HG03045 (cell line): ENCODE data around the gene CLCN5.

Source experiments
- ATAC-seq: cut with Tn5 transposase; IDR thresholded peaks from one replicate; pipeline ENCODE4 v1.9.1; 2021; ENCODE audit warnings: mild to moderate bottlenecking, moderate library complexity; ENCODE audit not compliant: unreplicated experiment

The CLCN5 gene

GRCh38 chrX:49922291-49923241, at the start of gene CLCN5:
Gene CLCN5 (plus strand): TSS chrX:49922596. CDS start chrX:49925299, 2,703 bp downstream.
- peak; percentile 96 for ATAC-seq

GRCh38 chrX:49876750-49877149, 45.6 kb upstream of the CLCN5 start:
- ATAC-seq = no peak

DNA sequence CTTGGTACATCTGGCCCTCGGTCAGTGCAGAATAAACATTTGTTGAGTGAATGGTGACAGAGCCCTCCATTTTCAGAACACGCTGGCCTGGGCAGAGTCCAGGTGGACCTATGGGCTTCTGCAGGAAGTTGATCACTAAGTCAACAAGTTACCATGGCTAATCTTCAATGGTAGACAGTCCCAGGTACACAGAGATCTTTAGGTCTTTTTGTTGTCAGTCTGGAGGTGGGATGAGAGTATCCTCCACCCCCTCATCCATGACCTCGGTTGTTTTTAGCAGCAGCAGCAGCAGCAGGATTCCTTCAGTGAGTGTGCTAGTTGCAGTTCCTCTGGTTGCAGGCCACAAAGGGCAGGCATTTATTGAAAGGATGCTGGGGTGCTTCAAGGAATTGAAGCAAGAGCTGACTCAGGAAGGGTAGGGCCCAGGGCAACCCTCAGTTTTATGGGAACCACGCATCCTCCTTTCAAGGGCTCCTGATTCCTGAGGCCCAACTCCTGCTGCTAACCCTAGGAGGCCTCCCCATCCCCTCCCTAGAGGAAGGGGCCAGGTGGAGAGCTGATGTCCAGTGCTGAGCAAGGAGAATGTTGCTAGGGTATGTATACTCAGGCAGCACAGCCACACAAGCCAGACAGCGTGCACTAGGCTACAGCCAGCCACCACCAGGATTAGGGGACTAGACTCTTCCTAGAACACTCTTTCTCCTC, 44.8 kb upstream of the CLCN5 start:
- ATAC-seq = no peak

DNA sequence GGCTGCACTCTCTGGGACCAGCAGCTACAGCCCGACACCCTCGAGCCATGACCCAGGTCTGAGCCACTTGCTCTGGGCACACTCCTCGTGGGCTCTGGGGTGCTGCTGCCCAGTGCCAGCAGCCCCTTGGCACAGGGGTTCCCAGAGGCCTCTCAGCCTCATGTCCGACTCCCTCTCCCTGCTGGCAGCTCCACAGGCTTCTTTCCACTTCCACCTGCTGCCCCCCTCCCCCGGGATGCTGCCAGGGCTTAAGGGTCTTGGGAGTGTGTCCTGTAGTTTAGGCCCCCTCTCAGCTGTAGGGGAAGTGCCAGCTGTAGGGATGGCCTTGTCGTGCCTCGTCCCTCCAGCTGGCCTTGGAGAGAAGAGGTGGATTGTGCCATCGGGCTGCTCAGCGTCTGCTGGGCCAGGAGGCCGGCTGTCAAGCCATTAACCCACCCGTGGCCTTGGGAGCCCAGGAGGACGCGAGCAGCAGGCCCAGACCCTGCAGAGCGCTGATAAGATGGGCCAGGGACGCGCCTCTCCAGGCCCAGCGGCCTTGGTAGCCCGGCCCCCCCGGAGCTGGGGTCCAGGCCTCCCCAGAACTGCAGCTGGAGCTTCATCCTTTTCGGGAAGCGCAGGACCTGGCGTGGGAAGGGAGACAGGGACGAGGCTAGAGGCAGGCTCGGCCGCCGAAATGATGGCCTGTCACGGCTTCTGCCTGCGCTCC, 44.1 kb upstream of the CLCN5 start:
- ATAC-seq = no peak

GRCh38 chrX:49878834-49879655, 43.4 kb upstream of the CLCN5 start, which contains the start of gene USP27X:
Gene USP27X (plus strand): TSS chrX:49879484. CDS start chrX:49880308, 824 bp downstream.
- peak; percentile 93 for ATAC-seq

- peak; percentile 21 for ATAC-seq
These were observed 42.6 kb upstream of the CLCN5 start for GRCh38 chrX:49879656-49880277.

GRCh38 chrX:49880668-49881067, 41.7 kb upstream of the CLCN5 start:
- ATAC-seq = no peak

DNA sequence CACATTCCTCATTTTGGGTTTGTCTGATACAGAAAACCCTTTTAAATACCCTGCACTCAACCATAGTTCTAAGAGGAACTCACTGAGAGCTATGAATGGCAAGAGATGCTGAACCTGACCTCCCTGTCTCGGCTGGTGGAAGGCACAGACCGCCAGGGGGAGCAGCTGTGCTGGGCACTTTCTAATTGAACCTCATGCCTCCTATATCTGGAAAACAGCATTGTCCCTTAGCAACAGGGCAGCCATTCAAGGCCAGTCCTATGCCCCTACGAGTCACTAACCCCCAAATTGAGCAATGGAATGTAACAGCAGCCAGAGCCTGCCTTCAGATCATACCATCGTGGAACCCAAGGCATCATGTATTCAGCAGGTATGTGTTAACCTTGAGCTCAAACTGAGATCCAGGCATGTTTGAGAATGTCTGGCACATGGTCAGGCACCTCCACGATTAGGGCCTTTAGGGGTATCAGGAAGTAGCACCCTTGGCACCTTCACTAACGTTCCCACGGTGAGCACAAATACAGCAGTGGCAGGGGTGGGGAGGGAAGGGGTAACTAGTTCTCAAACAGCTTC, 38.0 kb upstream of the CLCN5 start:
- ATAC-seq = no peak

DNA sequence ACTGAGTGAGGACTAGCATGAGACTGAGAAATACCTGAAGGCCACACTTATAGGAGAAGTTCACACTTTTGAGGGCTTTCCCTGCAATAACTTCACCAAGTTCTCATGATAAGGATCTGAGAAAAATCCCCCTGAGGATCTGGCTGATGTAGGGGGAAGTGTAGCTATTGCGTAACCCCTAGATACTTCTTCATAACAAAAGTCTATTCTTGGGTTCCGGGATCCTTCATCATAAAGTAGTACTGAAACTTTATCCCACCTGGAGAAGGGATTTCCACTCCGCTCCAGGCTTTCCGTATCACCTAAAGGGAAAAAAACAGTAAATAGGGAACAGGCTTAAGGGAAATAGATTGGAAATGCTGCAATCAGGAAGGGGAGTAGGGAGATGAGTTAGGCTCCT, 29.9 kb upstream of the CLCN5 start:
- ATAC-seq = no peak

GRCh38 chrX:49896951-49897350, 25.4 kb upstream of the CLCN5 start:
- no peak for ATAC-seq

- ATAC-seq = no peak
These were observed 21.3 kb upstream of the CLCN5 start for GRCh38 chrX:49901048-49901447.

DNA sequence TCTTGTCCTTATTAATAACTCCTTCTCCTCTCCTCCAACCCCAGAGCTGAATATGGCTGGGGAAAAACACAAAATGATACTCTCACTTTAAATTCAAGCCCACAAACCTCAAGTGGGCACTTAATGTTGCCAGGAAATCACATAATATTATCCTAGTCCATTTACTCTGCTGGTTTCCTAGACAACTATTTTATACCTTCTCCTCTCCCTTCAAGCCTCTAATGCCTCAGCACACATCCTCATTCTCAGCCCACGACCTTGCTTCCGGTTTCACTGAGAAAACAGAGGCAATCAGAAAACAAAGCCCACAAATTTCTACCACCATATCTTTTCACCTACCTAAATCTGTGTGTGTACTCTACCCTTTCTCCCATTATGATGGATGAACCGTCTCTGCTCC, 12.1 kb upstream of the CLCN5 start:
- no peak for ATAC-seq

GRCh38 chrX:49912086-49912485, 10.3 kb upstream of the CLCN5 start:
- ATAC-seq = no peak

DNA sequence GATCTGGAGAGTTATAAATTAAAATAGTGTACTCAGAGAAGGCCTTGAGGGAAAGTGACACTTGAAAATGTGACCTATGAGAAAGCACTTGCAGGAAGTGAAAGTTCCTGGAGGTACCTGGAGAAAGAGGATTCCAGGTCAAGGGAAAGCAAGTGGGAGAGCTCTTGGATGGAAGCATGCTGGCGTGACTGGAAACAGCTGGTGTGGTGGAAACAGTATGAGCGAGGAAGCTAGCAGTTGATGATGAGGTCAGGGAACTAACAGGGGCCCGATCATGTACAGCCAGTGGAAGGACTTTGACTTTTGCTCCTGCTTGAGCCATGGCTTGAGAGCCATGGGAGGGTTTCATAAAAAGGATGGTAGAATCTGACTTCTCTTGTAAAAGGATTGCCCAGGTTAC, 9.5 kb upstream of the CLCN5 start:
- no peak for ATAC-seq

- no peak for ATAC-seq
These were observed 6.8 kb upstream of the CLCN5 start for GRCh38 chrX:49915361-49916222.

DNA sequence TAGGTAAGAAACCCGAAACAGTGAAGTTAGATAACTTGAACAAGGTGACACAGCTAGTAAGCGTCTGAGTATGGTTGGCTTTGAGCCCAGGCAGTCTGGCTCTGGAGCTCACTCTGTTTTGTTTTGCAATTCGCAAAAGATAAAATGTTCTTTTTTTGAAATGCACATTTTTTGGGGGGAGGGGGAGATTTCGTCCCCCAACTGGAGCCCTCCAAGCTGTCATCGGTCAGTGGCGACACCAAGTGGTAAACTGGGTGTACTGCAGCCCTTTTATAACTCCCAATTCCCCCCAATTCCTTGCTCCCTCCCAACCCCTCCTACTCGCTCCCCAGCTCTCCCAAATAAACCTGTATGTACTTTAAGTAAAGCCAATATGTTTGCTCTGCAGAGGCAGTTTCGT, 2.8 kb upstream of the CLCN5 start:
- ATAC-seq = no peak

DNA sequence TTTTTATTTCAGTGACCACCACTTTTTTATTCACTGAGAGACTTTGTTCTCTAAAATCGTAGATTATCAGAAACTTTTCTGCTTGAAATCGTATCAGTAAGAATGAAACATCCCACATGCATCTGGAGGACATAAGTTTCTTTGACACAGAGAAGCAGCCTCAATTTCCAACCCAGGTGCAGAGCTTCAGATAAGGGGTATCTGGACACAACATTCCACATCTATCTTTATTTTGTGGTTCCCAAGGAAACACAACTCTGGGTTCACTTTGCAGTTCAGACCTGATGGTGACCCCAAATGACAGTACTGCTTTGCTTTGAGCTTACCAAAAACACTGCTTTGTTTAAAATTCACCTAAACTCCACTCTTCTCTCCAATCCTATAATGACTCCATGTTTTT, 1.3 kb upstream of the CLCN5 start:
- no peak for ATAC-seq

- no peak for ATAC-seq
These were observed 2.8 kb downstream of the CLCN5 start for GRCh38 chrX:49925176-49925575.

- ATAC-seq = no peak
These were observed 7.6 kb downstream of the CLCN5 start for GRCh38 chrX:49930039-49930438.
